ENCODE measurements around the gene FJX1.

DNA sequence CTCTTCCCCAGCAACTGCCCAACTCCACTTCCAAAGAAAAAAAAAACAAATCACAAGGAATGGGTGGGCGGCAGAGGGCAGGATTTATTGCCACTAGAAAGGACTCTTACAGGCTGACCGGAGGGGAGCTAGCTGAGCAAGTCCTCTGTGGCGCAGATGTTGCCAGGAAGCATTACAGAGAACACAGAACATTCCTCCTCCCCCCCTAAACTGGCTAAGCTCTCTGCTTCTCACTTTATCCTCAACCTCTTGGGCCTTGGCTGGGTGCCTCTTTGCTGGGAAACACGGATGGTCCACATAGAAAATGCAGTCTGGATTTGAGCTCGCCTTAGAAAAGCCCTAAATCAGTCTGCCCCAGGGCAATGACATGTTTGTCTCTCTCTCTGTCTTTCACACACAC, 12.6 kb upstream of the FJX1 start:
- TF ChIP-seq, protein P1, sequence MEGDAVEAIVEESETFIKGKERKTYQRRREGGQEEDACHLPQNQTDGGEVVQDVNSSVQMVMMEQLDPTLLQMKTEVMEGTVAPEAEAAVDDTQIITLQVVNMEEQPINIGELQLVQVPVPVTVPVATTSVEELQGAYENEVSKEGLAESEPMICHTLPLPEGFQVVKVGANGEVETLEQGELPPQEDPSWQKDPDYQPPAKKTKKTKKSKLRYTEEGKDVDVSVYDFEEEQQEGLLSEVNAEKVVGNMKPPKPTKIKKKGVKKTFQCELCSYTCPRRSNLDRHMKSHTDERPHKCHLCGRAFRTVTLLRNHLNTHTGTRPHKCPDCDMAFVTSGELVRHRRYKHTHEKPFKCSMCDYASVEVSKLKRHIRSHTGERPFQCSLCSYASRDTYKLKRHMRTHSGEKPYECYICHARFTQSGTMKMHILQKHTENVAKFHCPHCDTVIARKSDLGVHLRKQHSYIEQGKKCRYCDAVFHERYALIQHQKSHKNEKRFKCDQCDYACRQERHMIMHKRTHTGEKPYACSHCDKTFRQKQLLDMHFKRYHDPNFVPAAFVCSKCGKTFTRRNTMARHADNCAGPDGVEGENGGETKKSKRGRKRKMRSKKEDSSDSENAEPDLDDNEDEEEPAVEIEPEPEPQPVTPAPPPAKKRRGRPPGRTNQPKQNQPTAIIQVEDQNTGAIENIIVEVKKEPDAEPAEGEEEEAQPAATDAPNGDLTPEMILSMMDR (conservative IDR thresholded peaks at IDR 0.05; ENCODE audit: low read depth, low read length) = no peak
- TF ChIP-seq EZH2phosphoT487 (IDR thresholded peaks at IDR 0.05; ENCODE audit: borderline replicate concordance, low read length) = no peak

Measured in PC-3 (cell line).